Left lung (tissue), 10 donors: ENCODE data around the gene RHBDL1. TPM values are rescaled to one million over a fixed set of nuclear protein-coding genes. Genes with fewer than 3 reads are reported as not detected.

Experiments used
- ATAC-seq: fragments of 200-7000 bp; cut with Tn5 transposase; one replicate; pipeline ENCODE4 v1.9.1; 2020; ENCODE audit warnings: moderate library complexity
- DNase-seq, 4 donors: peaks; one replicate each; pipeline ENCODE4 v3.0.0-alpha.2; 2013 to 2020
- H3K27ac ChIP-seq, 2 donors: fragments of 200-600 bp; sonication (generic) in 1 of 2; one replicate each; pipeline versions ENCODE4 v1.5.0 to v1.8.0; 2020 to 2021
- H3K27me3 ChIP-seq, 2 donors: fragments of 200-600 bp; sonication (generic) in 1 of 2; one replicate each; pipeline versions ENCODE4 v1.5.0 to v1.8.0; 2020 to 2021
- H3K36me3 ChIP-seq, 2 donors: fragments of 200-600 bp; sonication (generic) in 1 of 2; one replicate each; pipeline versions ENCODE4 v1.5.0 to v1.8.0; 2020 to 2021
- H3K4me1 ChIP-seq, 2 donors: fragments of 200-600 bp; one replicate each; pipeline ENCODE4 v1.8.0; 2021
- H3K4me3 ChIP-seq, 2 donors: fragments of 200-600 bp; sonication (generic) in 1 of 2; one replicate each; pipeline versions ENCODE4 v1.5.0 to v1.8.0; 2020 to 2021; ENCODE audit warnings: mild to moderate bottlenecking in 1 of 2
- H3K9me3 ChIP-seq, 2 donors: fragments of 200-600 bp; sonication (generic) in 1 of 2; one replicate each; pipeline versions ENCODE4 v1.5.0 to v1.8.0; 2020 to 2021
- CTCF ChIP-seq, 2 donors: fragments of 200-600 bp; sonication (generic) in 1 of 2; IDR thresholded peaks; one replicate each; pipeline versions ENCODE4 v1.5.0 to v1.8.0; 2021; ENCODE audit warnings: antibody characterized with exemption in 2 of 2
- intact Hi-C, 2 donors: fragments of 100-400 bp; cut with DNase I; formaldehyde crosslinking; loops; one replicate each; pipeline versions ENCODE4 v1.11.2 to v1.14.2; 2022
- polyA plus RNA-seq, 6 donors: library from polyadenylated mRNA; unstranded; fragments of 120-200 nt; gene quantifications; one replicate each; pipeline ENCODE4 v1.2.1, GENCODE V29; 2013; ENCODE audit not compliant: insufficient read length in 6 of 6
- total RNA-seq, 2 donors: library from RNA; stranded (reverse); fragmentation: NEBNext Ultra II Directional; extraction: Animal tissue kit (Norgen Biotek cat#: 25700); gene quantifications; one replicate each; pipeline ENCODE4 v1.2.1, GENCODE V29; 2021
- donor health status: DM: no; HTN: yes; CAD: no.
- donor health status: DM: no; HTN: no; CAD: no.

RHBDL1 gene
- total and polyA plus RNA-seq, 8 donors, result 0.45 to 4.3 (median 0.81) TPM

- peak; percentile 77 to 97 for TF ChIP-seq CTCF (IDR thresholded peaks at IDR 0.05)
- DNase-seq (peak; percentile 83 to 99 (median 93)), ATAC-seq (peak; percentile 98)
- Histone ChIP-seq H3K36me3 (peaks cover 0 to 41% of the 10 kb centered on the region in 2 donors), H3K27ac (peak within 1 kb of the TSS; percentile 69 to 70), H3K27me3 (no peaks in the 10 kb centered on the region), H3K9me3 (no peaks in the 10 kb centered on the region), H3K4me3 (peak within 1 kb of the TSS; percentile 83 to 98), H3K4me1 (peaks cover 6 to 18% of the 10 kb centered on the region in 2 donors)
- intact Hi-C loops, result no loop called here
Measured at GRCh38 chr16:667780-668518, 7.5 kb upstream of the RHBDL1 start, which contains the start of gene RHOT2. Gene RHOT2 (plus strand): TSS chr16:668132. CDS start chr16:668200, 68 bp downstream.

- TF ChIP-seq CTCF (IDR thresholded peaks at IDR 0.05), result no peak
- Histone ChIP-seq H3K9me3 (no peaks in the 10 kb centered on the region), H3K4me3 (peak overlapping the region; percentile 83 to 98), H3K27me3 (no peaks in the 10 kb centered on the region), H3K4me1 (peaks cover 6 to 18% of the 10 kb centered on the region in 2 donors), H3K27ac (peak overlapping the region; percentile 69 to 70), H3K36me3 (peaks cover 0 to 44% of the 10 kb centered on the region in 2 donors)
- intact Hi-C loops, result no loop called here
- ATAC-seq (peak; percentile 1), DNase-seq (no peak)
Measured at GRCh38 chr16:668519-669171, 6.8 kb upstream of the RHBDL1 start.

- H3K9me3 ChIP-seq, result no peaks in the 10 kb centered on the region
- H3K27me3 ChIP-seq, result peaks cover 0 to 4% of the 10 kb centered on the region in 2 donors
- H3K27ac ChIP-seq, result no peak overlapping the region
- peaks cover 0 to 55% of the 10 kb centered on the region in 2 donors for H3K36me3 ChIP-seq
- intact Hi-C loops, result no loop called here
- peaks cover 6 to 23% of the 10 kb centered on the region in 2 donors for H3K4me1 ChIP-seq
- no peak for TF ChIP-seq CTCF (IDR thresholded peaks at IDR 0.05)
- DNase-seq, result no peak
- ATAC-seq, result no peak
- no peak overlapping the region for H3K4me3 ChIP-seq
Measured at GRCh38 chr16:669666-670065, 5.8 kb upstream of the RHBDL1 start.

GRCh38 chr16:670485-671352 lies 4.8 kb upstream of the RHBDL1 start:
- ATAC-seq, result no peak

More at GRCh38 chr16:670485-671352, 4.8 kb upstream of the RHBDL1 start:
- intact Hi-C loops, result no loop called here
- Histone ChIP-seq H3K4me3 (no peak overlapping the region), H3K36me3 (peaks cover 0 to 56% of the 10 kb centered on the region in 2 donors), H3K27ac (no peak overlapping the region), H3K9me3 (no peaks in the 10 kb centered on the region), H3K27me3 (peaks cover 0 to 14% of the 10 kb centered on the region in 2 donors), H3K4me1 (peaks cover 11 to 34% of the 10 kb centered on the region in 2 donors)
- DNase-seq, result no peak
- no peak for TF ChIP-seq CTCF (IDR thresholded peaks at IDR 0.05)
